NCI-H2171 treated with DMSO at 0.1 percent for 48 hours (cell line): ENCODE results near the gene CSK.
"Not testable (repeated sequence)": the region's sequence is repeated elsewhere in the genome, so short reads cannot be mapped to it uniquely, and the experiment has no call there.

Source experiments
- DNase-seq: peaks from one replicate; lab custom pipeline; 2025; lab: John Stamatoyannopoulos, UW

Gene CSK

GRCh38 chr15:74781431-74782258 is at the start of gene CSK:
Gene CSK (plus strand): TSS chr15:74782080. CDS start chr15:74798298, 16,218 bp downstream.
- DNase-seq: peak; percentile 54

DNA sequence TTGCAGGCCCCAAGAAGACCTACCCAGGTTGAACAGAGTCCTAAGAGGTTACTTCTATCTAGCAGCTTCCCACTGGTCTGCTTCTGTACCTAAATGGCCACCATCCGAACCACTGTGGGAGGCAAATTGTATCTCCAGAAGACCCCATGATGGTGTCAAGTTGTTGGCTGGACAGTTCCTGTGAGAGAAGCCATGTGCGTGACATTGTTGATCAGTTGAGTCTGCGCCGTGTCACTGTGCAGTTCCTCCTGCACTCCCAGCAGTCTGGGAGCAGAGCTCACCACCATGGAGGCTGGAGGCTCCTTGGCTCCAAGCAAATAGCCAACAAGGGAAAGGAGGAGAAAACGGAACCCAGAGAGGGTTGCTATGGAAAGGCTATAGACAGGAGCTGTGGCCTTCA is 49.0 kb upstream of the CSK start:
- no peak for DNase-seq

DNA sequence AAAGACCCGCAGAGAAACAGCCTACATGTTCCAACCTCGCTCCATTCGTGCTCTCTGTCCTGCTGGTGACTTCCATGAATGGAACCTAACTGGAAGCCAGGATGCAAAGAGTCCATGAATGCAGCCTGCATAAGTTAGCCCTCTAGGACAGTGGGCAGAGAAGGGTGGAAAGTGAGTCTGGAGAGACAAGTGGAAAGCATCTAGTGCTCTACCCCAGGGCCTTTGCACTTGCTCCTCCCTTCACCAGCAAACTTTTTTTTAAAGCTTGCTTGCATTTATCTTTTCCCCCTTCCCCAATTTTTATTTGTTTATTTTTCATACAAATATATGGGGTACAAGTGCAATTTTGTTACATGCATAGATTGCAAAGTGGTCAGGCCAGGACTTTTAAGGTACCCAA is 48.6 kb upstream of the CSK start:
- no peak for DNase-seq

DNA sequence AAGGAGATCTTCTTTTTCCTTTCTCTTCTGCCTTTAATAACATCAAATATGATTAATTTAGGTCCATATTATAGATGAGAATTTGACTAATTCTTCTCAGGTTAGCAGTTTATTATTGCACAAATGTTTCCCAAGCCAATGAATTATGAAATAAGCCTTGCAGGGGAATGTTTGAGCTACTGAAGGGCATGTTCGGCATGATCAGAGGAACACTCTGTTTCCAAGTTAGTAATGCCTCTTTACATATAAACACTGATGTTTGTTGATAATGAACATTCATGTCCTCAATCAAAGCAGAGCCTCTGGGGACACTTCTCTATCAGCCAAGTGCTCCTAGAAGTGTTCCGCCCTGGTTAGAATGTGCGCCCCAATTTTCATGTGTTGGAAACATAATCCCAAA is 46.6 kb upstream of the CSK start:
- no peak for DNase-seq

GRCh38 chr15:74738239-74738638 is 43.6 kb upstream of the CSK start:
- not testable (repeated sequence) for DNase-seq

- DNase-seq: no peak
Observed at GRCh38 chr15:74742422-74742821, 39.5 kb upstream of the CSK start.

DNA sequence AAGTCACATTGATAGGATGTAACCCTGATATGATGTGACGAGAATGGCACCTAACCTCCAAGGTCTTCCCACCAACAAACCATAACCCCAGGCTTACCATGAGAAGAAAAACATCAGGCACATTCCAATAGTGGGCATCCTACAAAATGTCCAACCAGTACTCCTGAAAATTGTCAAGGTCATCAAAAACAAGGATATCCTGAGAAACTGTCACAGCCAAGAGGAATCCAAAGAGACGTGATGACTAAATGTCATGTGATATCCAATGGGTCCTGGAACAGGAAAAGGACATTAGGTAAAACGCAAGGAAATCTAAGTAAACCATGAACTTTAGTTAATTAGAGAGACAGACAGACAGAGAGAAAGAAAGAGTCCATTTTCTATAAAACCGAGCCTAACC is 35.5 kb upstream of the CSK start:
- DNase-seq: no peak

DNA sequence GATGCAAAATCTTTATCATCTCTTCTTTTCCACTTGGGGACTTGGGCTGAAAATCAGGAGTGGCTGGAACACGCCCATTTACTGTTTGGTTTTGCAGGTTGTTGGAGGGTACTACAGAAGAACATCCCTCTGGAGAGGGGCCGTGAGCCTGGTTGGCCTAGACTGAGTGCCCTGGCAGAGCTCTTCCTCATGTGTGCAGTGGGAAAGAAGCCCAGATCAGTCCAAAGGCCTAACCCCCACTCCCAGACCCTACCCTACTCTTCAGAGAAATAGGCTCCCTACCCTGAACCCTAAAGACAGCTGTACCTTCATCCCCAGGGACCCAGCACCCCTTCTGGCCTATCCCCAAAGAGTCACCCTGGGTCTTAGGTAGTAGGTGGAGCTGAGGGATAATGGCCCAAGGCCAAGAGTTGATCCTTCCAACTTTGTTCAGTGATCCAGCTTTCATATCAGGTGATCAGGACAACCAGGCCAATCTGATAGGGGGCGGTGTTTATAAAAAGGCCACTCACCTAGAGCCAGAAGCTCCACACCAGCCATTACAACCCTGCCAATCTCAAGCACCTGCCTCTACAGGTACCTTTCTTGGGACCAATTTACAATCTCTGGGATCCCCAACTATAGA is 33.4 kb upstream of the CSK start, which contains the start of gene CYP1A2:
Gene CYP1A2, plus strand, starts transcription at position 524 of the 625 bp plus-strand sequence. CDS start 894 bp downstream, outside the sequence.
- no peak for DNase-seq

GRCh38 chr15:74749832-74750231 is 32.0 kb upstream of the CSK start:
- no peak for DNase-seq

DNA sequence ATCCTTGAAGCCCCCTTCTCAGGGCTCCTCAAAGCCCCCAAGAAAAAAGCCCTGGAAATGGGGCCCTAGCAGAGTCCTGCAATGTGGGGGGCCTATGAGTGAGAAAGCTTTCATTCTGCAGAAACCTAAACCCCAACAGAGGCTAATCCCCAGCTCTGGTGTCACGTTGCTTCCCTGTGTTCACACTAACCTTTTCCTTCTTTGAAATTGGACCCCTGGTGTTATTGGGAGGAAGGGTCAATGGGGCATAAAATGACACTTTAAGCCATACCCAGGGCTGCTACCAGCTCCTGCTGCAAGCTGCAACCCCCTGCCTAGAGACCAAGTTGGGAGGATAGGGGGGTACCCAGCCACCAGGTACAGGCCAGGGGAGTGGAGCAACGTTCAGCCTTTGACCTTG is 31.1 kb upstream of the CSK start:
- no peak for DNase-seq

DNA sequence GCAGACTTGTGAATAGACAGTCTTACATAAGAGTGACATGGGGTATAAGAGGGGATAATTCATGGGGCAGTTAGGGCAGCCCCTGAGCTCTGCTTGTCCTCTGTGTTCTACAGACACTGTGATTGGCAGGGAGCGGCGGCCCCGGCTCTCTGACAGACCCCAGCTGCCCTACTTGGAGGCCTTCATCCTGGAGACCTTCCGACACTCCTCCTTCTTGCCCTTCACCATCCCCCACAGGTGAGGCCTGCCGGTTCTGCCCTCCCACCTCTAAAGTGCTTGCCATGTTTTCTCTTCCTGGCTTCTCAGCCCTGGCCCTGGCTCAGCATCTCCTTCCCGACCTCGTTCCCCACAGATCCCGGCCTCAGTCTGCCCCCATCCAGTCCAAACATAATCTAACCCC is 29.9 kb upstream of the CSK start:
- no peak for DNase-seq

GRCh38 chr15:74752531-74752930 is 29.3 kb upstream of the CSK start:
- DNase-seq: no peak

GRCh38 chr15:74754593-74755215 is 27.2 kb upstream of the CSK start:
- no peak for DNase-seq

DNA sequence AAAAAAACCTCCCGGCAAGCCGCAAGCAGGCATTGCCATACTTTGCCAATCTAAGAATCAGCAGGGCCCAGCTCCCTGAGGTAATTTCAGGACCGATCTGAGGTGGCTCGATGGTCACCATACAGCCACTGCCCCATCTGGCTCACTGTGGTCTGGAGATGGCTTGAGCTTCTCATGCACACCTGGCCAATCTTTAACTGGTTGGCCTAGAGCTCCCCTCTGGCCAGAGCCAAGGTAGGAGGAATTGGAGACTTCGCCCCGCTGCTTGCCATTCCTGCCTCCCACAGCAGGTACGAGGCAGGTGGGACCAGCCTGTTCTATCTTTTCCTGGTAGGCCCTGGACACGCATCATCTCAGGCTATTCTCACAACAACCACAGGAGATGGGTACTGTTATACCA is 23.1 kb upstream of the CSK start:
- DNase-seq: no peak

GRCh38 chr15:74762791-74763150 is 19.1 kb upstream of the CSK start:
- DNase-seq: no peak

GRCh38 chr15:74763416-74763815 is 18.5 kb upstream of the CSK start:
- DNase-seq: no peak

DNA sequence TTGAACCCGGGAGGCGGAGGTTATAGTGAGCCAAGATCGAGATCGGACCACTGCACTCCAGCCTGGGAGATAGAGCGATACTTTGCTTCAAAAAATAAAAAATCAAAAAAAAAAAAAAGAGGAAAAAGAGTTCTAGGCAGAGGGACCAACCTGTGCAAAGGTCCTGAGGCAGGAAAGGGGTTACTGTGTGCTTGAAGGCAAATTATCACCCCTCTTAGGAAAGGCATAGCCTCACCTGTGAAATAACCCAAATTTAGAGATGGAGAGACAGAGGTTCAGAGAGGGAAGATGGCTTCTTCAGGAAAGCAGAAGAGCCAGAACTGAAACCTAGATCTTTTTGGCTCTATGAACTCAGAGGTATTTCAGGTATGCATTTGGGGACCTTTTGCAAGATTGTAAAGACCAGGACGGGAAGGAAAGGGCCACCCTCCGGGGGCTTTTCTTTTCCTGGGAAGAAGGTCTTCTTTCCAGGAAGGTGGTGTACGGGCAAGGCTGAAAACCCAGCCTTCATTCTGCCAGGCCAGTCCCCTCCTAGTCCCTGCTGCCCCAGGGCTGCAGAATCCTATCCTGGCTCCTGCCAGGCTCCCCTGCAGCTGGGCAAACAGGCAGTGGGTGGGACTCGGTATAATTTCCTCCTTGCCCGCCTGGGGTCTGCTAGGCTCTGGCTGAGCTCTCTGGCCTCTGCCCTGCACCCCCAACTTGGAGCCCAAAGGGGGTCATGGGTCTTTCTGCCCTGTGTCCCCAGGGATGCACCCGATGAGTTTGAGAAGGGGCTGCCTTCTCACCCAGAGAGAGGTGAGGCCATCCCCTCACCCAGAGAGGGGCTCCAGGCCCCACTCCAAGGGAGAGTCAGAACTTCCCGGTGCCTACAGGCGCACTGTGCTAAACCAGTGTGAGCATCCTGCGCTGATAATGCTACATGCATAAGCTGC is 14.4 kb upstream of the CSK start:
- no peak for DNase-seq

DNA sequence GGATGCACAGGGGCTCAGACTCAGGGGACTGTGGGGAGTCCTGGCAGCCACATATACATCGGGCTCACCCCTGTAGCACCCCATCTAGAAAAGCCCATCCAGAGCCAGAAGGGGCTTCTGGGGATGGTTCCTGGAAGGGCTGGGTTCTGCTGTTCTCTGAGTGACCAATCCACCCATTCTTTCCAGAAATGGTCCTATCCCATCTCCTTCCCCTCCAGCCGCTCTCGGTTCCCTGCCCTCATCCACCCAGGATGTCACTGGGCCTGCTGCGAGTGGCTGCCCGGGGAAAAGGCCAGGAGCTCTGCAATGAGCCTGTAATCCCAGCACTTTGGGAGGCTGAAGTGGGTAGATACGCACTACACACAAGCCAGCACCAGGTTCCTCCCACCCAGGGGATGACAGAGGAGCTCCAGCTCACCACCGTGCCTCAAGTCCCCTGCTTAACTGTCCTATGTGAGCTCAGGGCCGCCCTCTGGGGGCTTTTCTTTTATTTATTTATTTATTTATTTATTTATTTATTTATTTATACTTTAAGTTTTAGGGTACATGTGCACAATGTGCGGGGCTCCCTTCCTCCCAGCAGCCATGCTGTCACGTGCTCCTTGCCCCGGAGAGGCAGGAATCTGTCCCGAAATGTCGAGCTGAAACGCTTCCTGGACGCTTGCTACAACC is 13.6 kb upstream of the CSK start:
- DNase-seq: peak; percentile 55

DNA sequence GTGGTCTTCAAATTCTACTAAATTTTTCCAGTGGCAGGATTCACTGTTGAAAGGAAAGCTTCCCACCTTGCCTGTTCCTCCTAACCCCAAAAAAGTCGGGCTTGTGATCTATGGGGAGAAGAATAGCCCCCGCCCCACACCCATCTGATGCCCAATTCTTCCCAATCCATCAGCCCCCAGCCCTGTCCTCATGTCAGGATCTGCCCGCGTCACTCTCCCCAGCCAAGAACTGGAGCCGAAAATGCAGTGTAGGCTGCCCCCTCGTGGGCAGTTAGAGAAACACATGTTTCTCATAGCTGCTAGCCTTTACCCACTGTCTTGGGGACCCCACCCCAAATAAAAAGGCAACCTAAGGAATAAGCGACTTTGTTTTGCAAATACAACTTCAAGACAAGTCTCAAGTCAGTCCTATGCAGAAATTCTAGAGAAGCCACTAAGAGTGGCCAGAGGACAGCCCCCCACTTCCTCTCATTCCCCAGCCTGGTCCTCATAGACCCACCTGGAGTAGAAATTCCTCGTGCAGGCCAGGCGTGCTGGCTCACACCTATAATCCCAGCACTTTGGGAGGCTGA is 13.0 kb upstream of the CSK start:
- DNase-seq: peak; percentile 65

GRCh38 chr15:74769463-74770025 is 12.3 kb upstream of the CSK start:
- no peak for DNase-seq
